ENCODE results near the gene BTBD18.
"Not testable (repeated sequence)": the region's sequence is repeated elsewhere in the genome, so short reads cannot be mapped to it uniquely, and the experiment has no call there.

Gene BTBD18

DNA sequence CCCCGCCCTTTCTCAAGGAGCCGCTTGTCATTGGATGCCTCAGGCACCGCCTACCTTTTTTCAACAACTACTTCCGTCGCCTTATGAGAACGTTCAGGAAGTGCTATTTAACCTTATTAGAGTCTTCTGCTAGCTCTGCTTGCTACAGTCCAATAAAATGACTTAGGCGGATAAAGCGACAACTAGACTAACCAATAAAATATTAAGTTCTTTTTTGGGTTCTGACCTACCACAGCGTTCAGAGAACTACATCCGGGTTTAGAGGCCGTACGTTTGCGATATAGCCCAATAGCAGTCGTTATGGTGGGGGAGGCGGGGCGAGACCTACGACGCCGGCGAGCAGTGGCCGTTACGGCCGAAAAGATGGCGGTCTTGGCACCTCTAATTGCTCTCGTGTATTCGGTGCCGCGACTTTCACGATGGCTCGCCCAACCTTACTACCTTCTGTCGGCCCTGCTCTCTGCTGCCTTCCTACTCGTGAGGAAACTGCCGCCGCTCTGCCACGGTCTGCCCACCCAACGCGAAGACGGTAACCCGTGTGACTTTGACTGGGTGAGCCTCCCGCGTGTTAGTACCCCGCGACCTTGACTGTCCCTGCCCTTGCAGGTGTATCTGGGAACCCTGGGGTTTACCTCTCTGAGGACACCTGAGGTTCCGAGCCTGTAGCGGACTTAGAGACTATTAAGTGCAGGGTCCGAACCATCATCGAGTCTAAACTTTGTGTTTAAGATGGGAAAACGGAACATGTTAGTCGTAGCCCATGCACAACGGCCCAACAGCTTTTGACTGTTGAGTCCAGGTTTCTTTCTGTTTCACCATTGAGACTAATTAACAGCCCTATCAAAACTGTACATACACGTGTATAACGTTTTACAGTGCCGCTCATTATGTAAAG is 39.1 kb downstream of the BTBD18 start, which contains the start of gene TMX2:
Gene TMX2 (plus strand): TSS at position 338 of the 895 bp plus-strand sequence. CDS start 26 bp downstream, at position 364.
- FAIRE-seq (peak; percentile 99), DNase-seq (ENCODE audit: insufficient read length) (peak; percentile 69)
- TF ChIP-seq POLR2A (IDR thresholded peaks at IDR 0.05; ENCODE audit: low read depth, low read length) (peak; percentile 77), TAF1 (IDR thresholded peaks at IDR 0.05; ENCODE audit: borderline replicate concordance, low read depth, low read length) (peak; percentile 46; the same call in 1 of the 2 replicates), POLR2AphosphoS5 (IDR thresholded peaks at IDR 0.05; ENCODE audit: low read depth, low read length) (peak; percentile 73)

DNA sequence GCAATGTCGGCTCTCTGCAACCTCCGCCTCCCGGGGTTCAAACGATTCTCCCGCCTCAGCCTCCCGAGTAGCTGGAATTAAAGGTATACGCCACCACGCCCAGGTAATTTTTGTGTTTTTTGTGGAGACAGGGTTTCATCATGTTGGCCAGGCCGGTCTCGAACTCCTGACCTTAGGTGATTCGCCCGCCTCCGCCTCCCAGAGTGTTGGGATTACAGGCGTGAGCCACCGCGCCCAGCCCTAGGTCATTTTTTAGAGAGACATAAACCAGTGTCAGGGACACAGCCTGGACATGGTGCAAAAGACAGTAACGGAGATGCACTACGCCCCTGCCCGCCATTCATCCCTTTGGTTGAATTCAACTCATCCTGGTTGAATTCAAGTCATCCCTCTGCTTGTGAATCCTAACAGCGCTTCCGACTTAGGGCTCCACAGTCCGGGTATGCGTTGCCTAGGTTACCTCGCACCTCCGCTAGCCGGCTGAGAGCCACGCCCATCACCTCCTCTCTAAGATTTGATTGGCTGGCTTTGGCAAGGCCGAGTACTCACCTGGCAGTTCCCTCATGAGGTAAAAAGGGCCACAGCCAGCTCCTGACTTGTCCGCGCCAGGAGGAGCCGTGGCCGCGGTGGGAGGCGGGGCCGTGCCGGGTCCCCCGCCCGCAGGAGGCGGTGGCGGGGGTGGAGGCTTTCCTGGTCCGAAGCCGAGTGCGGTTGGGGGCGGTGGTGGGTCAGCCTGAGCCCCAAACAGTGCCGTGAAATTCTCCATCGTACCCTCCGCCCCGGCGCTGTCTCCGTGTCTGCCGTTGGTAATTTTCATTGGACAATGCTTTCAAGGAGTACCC is 40.0 kb downstream of the BTBD18 start, which contains the start of gene MED19:
Gene MED19 (minus strand): TSS at position 802 of the 842 bp plus-strand sequence. CDS start 36 bp downstream, at position 766.
- FAIRE-seq (no peak), DNase-seq (ENCODE audit: insufficient read length) (no peak)
- TF ChIP-seq POLR2A (IDR thresholded peaks at IDR 0.05; ENCODE audit: low read depth, low read length), result no peak; the same call in 1 of the 2 replicates
- TF ChIP-seq POLR2AphosphoS5 (IDR thresholded peaks at IDR 0.05; ENCODE audit: low read depth, low read length), result no peak
- TF ChIP-seq TAF1 (IDR thresholded peaks at IDR 0.05; ENCODE audit: borderline replicate concordance, low read depth, low read length), result 0 out of 2 replicates have a peak, but pooled peaks have one; percentile 17

DNA sequence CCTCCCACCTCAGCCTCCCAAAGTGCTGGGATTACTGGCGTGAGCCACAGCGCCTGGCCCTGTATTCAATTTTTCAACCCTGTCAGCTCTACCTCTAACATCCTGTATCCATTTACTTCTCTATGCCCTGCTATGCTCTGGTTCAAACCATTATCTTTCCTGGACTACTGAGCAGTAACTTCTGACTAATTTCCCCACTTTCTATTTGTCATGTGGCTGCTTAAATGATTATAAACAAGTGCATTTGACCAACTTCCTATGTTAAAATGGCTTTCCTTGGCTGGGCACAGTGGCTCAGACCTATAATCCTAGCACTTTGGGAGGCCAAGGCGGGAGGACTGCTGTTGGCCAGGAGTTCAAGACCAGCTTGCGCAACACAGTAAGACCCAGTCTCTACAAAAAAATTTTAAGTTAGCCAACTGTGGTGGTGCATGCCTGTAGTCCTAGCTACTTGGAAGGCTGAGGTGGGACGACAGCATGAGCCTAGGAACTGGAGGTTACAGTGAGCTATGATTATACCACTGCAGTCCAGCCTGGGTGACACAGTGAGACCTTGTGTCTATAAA is 41.7 kb downstream of the BTBD18 start:
- TF ChIP-seq POLR2A (IDR thresholded peaks at IDR 0.05; ENCODE audit: low read depth, low read length), result no peak; the same call in 1 of the 2 replicates
- no peak for DNase-seq (ENCODE audit: insufficient read length)
- peak; percentile 42 for FAIRE-seq

DNA sequence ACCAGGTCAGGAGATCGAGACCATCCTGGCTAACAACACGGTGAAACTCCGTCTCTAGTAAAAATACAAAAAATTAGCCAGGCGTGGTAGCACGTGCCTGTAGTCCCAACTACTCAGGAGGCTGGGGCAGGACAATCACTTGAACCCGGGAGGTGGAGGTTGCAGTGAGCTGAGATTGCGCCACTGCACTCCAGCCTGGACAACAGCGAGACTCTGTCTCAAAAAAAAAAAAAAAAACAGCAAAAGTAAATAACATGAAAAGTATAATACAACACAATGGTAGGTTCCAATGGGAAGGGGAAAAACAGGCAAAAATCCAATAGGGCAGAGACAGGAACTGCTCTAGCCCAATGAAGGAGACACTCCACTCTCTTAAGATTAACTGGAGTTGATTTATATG is 46.2 kb downstream of the BTBD18 start:
- not testable (repeated sequence) for DNase-seq (ENCODE audit: insufficient read length); FAIRE-seq

DNA sequence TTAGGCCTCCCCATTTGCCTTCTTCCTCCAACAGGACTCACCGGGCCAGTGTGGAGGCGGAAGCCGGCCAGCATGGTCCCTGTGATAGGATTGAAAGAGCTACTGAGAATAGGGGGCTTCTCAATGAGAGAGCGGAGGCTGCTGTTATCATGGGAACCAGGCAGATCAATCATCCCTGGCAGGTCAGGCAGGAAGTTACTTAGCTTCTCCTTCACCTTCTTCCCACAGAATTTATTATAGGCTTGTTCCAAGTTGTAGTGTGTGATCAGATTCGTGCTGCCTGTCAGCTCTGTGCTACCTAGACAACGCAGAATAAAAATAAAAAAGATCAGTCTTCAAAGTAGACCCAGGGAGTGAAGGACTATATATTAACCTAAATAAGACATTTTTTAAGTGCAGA is 46.7 kb downstream of the BTBD18 start:
- DNase-seq (ENCODE audit: insufficient read length), result no peak
- no peak for FAIRE-seq
- TF ChIP-seq TAF1 (IDR thresholded peaks at IDR 0.05; ENCODE audit: borderline replicate concordance, low read depth, low read length) (no peak), POLR2A (IDR thresholded peaks at IDR 0.05; ENCODE audit: low read depth, low read length) (no peak), POLR2AphosphoS5 (IDR thresholded peaks at IDR 0.05; ENCODE audit: low read depth, low read length) (no peak)

DNA sequence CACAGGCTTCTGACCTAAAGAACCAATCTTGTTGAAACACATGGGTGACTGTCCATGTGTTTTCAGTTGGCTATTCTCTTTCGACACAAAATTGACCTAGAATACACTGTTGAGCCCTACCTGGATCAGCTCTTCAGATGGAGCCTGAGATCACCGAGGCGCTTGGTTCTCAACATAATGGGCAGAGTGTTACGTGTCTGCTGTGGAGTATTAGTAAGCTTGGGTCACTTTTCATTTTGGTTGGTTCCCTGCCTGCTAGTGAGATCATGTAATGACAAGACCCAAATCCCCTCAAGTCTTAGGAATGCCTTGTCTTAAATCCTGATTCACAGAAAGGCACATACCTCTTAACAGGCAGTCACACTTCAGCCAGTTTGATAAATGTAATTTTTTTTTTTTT is 48.3 kb downstream of the BTBD18 start:
- FAIRE-seq (no peak), DNase-seq (ENCODE audit: insufficient read length) (no peak)
- TF ChIP-seq POLR2AphosphoS5 (IDR thresholded peaks at IDR 0.05; ENCODE audit: low read depth, low read length) (no peak), TAF1 (IDR thresholded peaks at IDR 0.05; ENCODE audit: borderline replicate concordance, low read depth, low read length) (no peak), POLR2A (IDR thresholded peaks at IDR 0.05; ENCODE audit: low read depth, low read length) (no peak)

DNA sequence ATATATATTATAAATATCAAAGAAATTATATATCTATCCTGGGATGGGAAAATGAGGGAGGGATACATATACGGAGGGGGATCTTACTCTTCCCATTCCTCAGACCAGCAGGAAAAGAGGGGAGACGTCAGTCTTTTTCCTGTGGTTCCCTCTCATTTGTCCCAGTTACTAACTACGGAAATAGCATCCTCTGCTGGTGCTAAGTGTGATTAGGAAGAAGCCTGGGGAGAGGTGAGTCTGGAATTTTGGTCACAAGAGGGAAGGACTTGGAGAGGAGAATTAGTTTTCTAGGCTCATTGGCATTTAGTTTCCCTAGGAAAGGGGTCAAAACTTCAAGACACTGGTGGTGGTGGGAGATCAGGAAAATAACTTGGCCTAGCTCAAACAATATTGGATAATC is 51.2 kb downstream of the BTBD18 start:
- no peak for FAIRE-seq
- no peak for TF ChIP-seq POLR2A (IDR thresholded peaks at IDR 0.05; ENCODE audit: low read depth, low read length)
- TF ChIP-seq POLR2AphosphoS5 (IDR thresholded peaks at IDR 0.05; ENCODE audit: low read depth, low read length), result no peak
- no peak for TF ChIP-seq TAF1 (IDR thresholded peaks at IDR 0.05; ENCODE audit: borderline replicate concordance, low read depth, low read length)
- DNase-seq (ENCODE audit: insufficient read length), result no peak

DNA sequence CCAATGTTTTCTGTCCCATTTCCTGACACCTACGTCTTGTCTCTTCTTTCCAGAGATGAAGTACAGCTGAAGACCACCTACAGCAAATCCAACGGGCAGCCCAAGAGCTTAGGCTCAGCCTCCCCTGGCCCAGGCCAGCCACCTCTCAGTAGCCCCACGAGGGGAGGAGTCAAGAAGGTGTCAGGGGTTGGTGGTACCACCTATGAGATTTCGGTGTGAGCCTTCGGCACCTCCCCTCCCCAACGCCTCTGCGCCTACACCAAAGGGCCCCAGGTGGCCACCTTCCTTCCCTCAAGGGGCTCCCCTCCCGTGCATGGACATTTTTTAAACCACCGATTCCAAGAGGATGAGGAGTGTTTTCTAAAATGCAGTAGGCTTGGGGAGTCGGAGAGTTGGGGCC is 51.8 kb downstream of the BTBD18 start:
- TF ChIP-seq TAF1 (IDR thresholded peaks at IDR 0.05; ENCODE audit: borderline replicate concordance, low read depth, low read length) (no peak), POLR2A (IDR thresholded peaks at IDR 0.05; ENCODE audit: low read depth, low read length) (no peak), POLR2AphosphoS5 (IDR thresholded peaks at IDR 0.05; ENCODE audit: low read depth, low read length) (no peak)
- DNase-seq (ENCODE audit: insufficient read length), result no peak
- FAIRE-seq, result no peak

DNA sequence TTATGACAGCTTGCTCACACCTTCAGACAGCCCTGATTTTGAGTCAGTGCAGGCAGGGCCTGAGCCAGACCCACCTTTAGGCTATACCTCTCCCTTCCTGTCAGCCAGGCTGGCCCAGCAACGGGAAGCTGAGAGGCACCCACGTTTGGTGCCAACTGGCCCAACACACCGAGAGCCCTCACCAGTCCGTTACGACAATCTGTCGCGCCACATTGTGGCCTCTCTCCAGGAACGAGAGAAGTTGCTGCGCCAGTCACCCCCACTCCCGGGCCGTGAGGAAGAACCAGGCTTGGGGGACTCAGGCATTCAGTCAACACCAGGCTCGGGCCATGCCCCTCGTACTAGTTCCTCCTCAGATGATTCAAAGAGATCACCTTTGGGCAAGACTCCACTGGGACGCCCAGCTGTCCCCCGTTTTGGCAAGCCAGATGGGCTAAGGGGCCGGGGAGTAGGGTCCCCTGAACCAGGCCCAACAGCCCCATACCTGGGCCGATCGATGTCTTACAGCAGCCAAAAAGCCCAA is 52.7 kb downstream of the BTBD18 start:
- DNase-seq (ENCODE audit: insufficient read length) (no peak), FAIRE-seq (no peak)
- TF ChIP-seq POLR2A (IDR thresholded peaks at IDR 0.05; ENCODE audit: low read depth, low read length), result no peak; the same call in 1 of the 2 replicates
- TF ChIP-seq POLR2AphosphoS5 (IDR thresholded peaks at IDR 0.05; ENCODE audit: low read depth, low read length), result no peak
- TF ChIP-seq TAF1 (IDR thresholded peaks at IDR 0.05; ENCODE audit: borderline replicate concordance, low read depth, low read length), result no peak
